B cell (primary cell): ENCODE measurements around the gene TPH2. TPM values are rescaled to one million over a fixed set of nuclear protein-coding genes. Genes with fewer than 3 reads are reported as not detected.

Experiments
- ATAC-seq: fragments of 200-7000 bp; cut with Tn5 transposase; one replicate; pipeline ENCODE4 v1.10.0; 2021; ENCODE audit warnings: low read depth, mild to moderate bottlenecking, moderate number of reproducible peaks, moderate library complexity
- CTCF ChIA-PET: fragments of 350-600 bp; sonication (Branson Sonifier 250); formaldehyde crosslinking; loops from one replicate; lab custom pipeline; 2021; ENCODE audit warnings: antibody characterized with exemption, inconsistent platforms; lab: Charles Lee
- POLR2A ChIA-PET: fragments of 350-600 bp; sonication (Branson Sonifier 250); formaldehyde crosslinking; loops from one replicate; lab custom pipeline; 2021; ENCODE audit warnings: antibody characterized with exemption; lab: Charles Lee
- DNase-seq: peaks from one replicate; pipeline ENCODE4 v3.0.0; 2013
- H2AFZ ChIP-seq: 2 replicates; pipeline ENCODE4 v1.6.1; 2012; ENCODE audit warnings: mild to moderate bottlenecking, low read depth, low read length; ENCODE audit not compliant: insufficient read depth, poor library complexity, severe bottlenecking
- H3K27ac ChIP-seq, 2 donors: 1 replicate in 1 of 2; 2 replicates in 1 of 2; pipeline ENCODE4 v1.5.1; 2012 to 2013; ENCODE audit warnings: low read length in 2 of 2, mild to moderate bottlenecking in 2 of 2, moderate library complexity in 1 of 2
- H3K27me3 ChIP-seq, 4 experiments: fragments of 200-600 bp in 1 of 4; sonication (generic) in 1 of 4; replicated peaks in 1 of 4; 1 replicate in 2 of 4; 2 replicates in 2 of 4; pipeline versions ENCODE4 v1.6.1 to v1.7.0; 2013 to 2016; ENCODE audit warnings: low read length in 3 of 4, mild to moderate bottlenecking in 2 of 4, mixed read lengths in 1 of 4, moderate library complexity in 1 of 4; ENCODE audit not compliant: insufficient read depth in 4 of 4, control insufficient read depth in 3 of 4; ENCODE audit errors: control extremely low read depth in 1 of 4
- H3K36me3 ChIP-seq, 2 experiments: replicated peaks in 1 of 2; 1 replicate in 1 of 2; 2 replicates in 1 of 2; pipeline versions ENCODE4 v1.6.1 to v1.7.1; 2013; ENCODE audit warnings: low read length in 1 of 2; ENCODE audit not compliant: insufficient read depth in 2 of 2, control insufficient read depth in 1 of 2; ENCODE audit errors: control extremely low read depth in 1 of 2, extremely low read depth in 1 of 2
- H3K4me1 ChIP-seq, 2 donors: fragments of 200-600 bp in 1 of 2; sonication (generic) in 1 of 2; 1 replicate in 1 of 2; 2 replicates in 1 of 2; pipeline versions ENCODE4 v1.5.1 to v1.6.1; 2013 to 2017; ENCODE audit warnings: low read length in 2 of 2; ENCODE audit not compliant: control insufficient read depth in 2 of 2, insufficient read depth in 2 of 2
- H3K4me2 ChIP-seq: replicated peaks from 2 replicates; pipeline ENCODE3; 2012; ENCODE audit warnings: mild to moderate bottlenecking, low read depth, low read length; ENCODE audit not compliant: poor library complexity, severe bottlenecking
- H3K4me3 ChIP-seq, 5 experiments: fragments of 200-600 bp in 1 of 5; sonication (generic) in 1 of 5; 1 replicate in 3 of 5; 2 replicates in 2 of 5; pipeline versions ENCODE4 v1.5.1 to v1.7.0; 2011 to 2016; ENCODE audit warnings: low read length in 4 of 5, mild to moderate bottlenecking in 4 of 5, low read depth in 2 of 5, control low read depth in 1 of 5, moderate library complexity in 1 of 5; ENCODE audit not compliant: insufficient read depth in 1 of 5; ENCODE audit errors: control extremely low read depth in 1 of 5, extremely low read depth in 1 of 5
- H3K79me2 ChIP-seq: fragments of 200-600 bp; sonication (generic); one replicate; pipeline ENCODE4 v1.6.0; 2016; ENCODE audit warnings: low read length; ENCODE audit not compliant: control insufficient read depth, insufficient read depth
- H3K9ac ChIP-seq: fragments of 200-600 bp; sonication (generic); 2 replicates; pipeline ENCODE4 v1.6.1; 2017; ENCODE audit warnings: mild to moderate bottlenecking, low read length, moderate library complexity
- H3K9me3 ChIP-seq, 3 donors: one replicate each; pipeline versions ENCODE4 v1.6.1 to v1.7.1; 2013; ENCODE audit warnings: low read length in 2 of 3; ENCODE audit not compliant: control insufficient read depth in 2 of 3, insufficient read depth in 1 of 3; ENCODE audit errors: control extremely low read depth in 1 of 3
- H4K20me1 ChIP-seq: 2 replicates; pipeline ENCODE4 v1.6.0; 2012; ENCODE audit warnings: mild to moderate bottlenecking, low read length; ENCODE audit not compliant: insufficient read depth, control insufficient read depth, poor library complexity, severe bottlenecking
- H3K27ac Mint-ChIP-seq: one replicate; pipeline ENCODE4 v1.8.0; 2021; ENCODE audit warnings: mixed read lengths
- H3K27me3 Mint-ChIP-seq: one replicate; pipeline ENCODE4 v1.8.0; 2021; ENCODE audit warnings: mixed read lengths
- H3K4me1 Mint-ChIP-seq: one replicate; pipeline ENCODE4 v1.8.0; 2021; ENCODE audit warnings: mixed read lengths
- H3K4me3 Mint-ChIP-seq: one replicate; pipeline ENCODE4 v1.8.0; 2021; ENCODE audit warnings: mixed read lengths
- H3K9me3 Mint-ChIP-seq: one replicate; pipeline ENCODE4 v1.8.0; 2022; ENCODE audit warnings: mixed read lengths; ENCODE audit not compliant: insufficient read depth
- EZH2 ChIP-seq: IDR thresholded peaks from 2 replicates; pipeline ENCODE4 v1.6.1; 2012; ENCODE audit warnings: borderline replicate concordance, low read depth, mild to moderate bottlenecking, moderate library complexity, low read length; ENCODE audit not compliant: insufficient read depth, poor library complexity, severe bottlenecking
- WGBS: methylation state at CpG from one replicate; pipeline ENCODE4 v1.1.5; 2013; ENCODE audit warnings: missing lambda C conversion rate; ENCODE audit not compliant: insufficient coverage; 5-methylcytosine and 5-hydroxymethylcytosine counted together
- intact Hi-C: fragments of 100-400 bp; cut with micrococcal nuclease; formaldehyde crosslinking; loops from one replicate; pipeline ENCODE4 v1.10.0; 2022
- polyA plus RNA-seq: library from polyadenylated mRNA; depleted of rRNA; stranded (reverse); fragments of >200 nt; gene quantifications from 2 replicates; pipeline ENCODE4 v1.2.3, GENCODE V29; 2012
- total RNA-seq, 2 donors: library from RNA; stranded (reverse); fragments of 120-200 nt in 1 of 2; gene quantifications; 1 replicate in 1 of 2; 2 replicates in 1 of 2; pipeline versions ENCODE4 v1.2.3 to v1.2.4, GENCODE V29; 2013 to 2022
- TF ChIP-seq, protein P1 (sequence below): fragments of 200-600 bp; IDR thresholded peaks from one replicate; pipeline ENCODE4 v1.8.0; 2022; ENCODE audit warnings: antibody characterized with exemption, mild to moderate bottlenecking

TPH2 gene
- total and polyA plus RNA-seq, 2 donors (not counting 1 experiment from before 2014, with no cell fraction given) = not detected

DNA sequence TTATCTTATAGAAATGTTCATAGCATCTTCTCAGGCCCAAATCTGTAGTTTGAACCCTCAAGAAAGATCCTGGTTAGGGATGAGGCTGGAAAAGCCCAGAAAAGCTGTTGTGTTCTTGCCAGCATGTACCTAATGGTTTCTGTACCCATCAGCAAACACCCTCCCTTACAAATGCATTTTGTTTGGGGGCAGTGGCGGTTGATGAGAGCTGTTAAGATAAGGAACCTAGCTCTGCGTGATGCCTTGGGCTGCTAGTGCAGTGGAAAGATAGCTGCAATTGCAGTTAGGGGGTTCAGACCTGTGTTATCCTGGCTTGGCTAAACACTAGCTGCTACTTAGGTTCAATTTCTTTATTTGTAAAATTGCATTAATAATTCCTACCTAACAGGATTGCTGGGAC, 3.6 kb downstream of the TPH2 start:
- H3K4me1 Mint-ChIP-seq = no peaks in the 10 kb centered on the region

DNA sequence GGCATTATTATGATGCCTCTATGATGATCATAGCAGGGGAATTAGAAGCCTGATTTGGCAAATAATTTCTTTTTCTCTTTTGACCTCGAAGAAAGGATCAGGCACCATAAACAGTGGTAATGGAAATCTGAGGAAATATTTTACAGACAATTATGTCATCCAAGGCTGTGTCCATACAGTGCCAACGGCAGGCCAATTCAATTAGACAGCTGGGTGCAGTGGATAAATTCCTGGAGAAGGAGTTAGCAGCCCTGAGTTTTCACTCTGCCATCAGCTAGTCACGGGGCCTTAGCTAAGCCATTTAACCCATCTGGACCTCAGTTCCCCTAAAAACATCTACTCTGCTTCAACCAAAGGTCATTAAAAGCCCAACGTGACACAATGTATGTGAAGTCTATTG, 4.1 kb downstream of the TPH2 start:
- Mint-ChIP-seq H3K27ac (no peak overlapping the region), H3K4me1 (no peaks in the 10 kb centered on the region), H3K4me3 (no peak overlapping the region), H3K27me3 (peaks cover 60% of the 10 kb centered on the region), H3K9me3 (no peaks in the 10 kb centered on the region)
- no peak overlapping the region for H2AFZ ChIP-seq
- TF ChIP-seq EZH2 = no peak
- TF ChIP-seq, protein P1, sequence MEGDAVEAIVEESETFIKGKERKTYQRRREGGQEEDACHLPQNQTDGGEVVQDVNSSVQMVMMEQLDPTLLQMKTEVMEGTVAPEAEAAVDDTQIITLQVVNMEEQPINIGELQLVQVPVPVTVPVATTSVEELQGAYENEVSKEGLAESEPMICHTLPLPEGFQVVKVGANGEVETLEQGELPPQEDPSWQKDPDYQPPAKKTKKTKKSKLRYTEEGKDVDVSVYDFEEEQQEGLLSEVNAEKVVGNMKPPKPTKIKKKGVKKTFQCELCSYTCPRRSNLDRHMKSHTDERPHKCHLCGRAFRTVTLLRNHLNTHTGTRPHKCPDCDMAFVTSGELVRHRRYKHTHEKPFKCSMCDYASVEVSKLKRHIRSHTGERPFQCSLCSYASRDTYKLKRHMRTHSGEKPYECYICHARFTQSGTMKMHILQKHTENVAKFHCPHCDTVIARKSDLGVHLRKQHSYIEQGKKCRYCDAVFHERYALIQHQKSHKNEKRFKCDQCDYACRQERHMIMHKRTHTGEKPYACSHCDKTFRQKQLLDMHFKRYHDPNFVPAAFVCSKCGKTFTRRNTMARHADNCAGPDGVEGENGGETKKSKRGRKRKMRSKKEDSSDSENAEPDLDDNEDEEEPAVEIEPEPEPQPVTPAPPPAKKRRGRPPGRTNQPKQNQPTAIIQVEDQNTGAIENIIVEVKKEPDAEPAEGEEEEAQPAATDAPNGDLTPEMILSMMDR = no peak
- intact Hi-C loops = no loop called here
- no peaks in the 10 kb centered on the region for H3K79me2 ChIP-seq
- H3K4me1 ChIP-seq = no peaks in the 10 kb centered on the region
- DNase-seq = no peak
- no peaks in the 10 kb centered on the region for H3K9me3 ChIP-seq
- ChIA-PET CTCF (no interaction called here), POLR2A (no interaction called here)
- H3K27me3 ChIP-seq = peaks cover 0 to 42% (median 22%) of the 10 kb centered on the region in 4 experiments
- H3K36me3 ChIP-seq = no peaks in the 10 kb centered on the region
- H3K27ac ChIP-seq = no peak overlapping the region
- H3K9ac ChIP-seq = no peak overlapping the region
- no peak for ATAC-seq
- no CpG with 5 or more reads among the region's 4 CpGs for WGBS
- no peak overlapping the region for H3K4me3 ChIP-seq
- H3K4me2 ChIP-seq = no peak overlapping the region
- H4K20me1 ChIP-seq = no peaks in the 10 kb centered on the region

More for the DNA sequence above, 3.6 kb downstream of the TPH2 start:
- DNase-seq (no peak), ATAC-seq (no peak)
- H3K4me2 ChIP-seq = no peak overlapping the region
- Mint-ChIP-seq H3K27me3 (peaks cover 63% of the 10 kb centered on the region), H3K27ac (no peak overlapping the region), H3K4me3 (no peak overlapping the region), H3K9me3 (no peaks in the 10 kb centered on the region)
- no peaks in the 10 kb centered on the region for H4K20me1 ChIP-seq
- ChIA-PET POLR2A (no interaction called here), CTCF (no interaction called here)
- no peak for TF ChIP-seq EZH2
- TF ChIP-seq, protein P1 = no peak
- H3K79me2 ChIP-seq = no peaks in the 10 kb centered on the region
- no peak overlapping the region for H3K27ac ChIP-seq
- no peaks in the 10 kb centered on the region for H3K36me3 ChIP-seq
- peaks cover 0 to 45% (median 18%) of the 10 kb centered on the region in 4 experiments for H3K27me3 ChIP-seq
- H3K9ac ChIP-seq = no peak overlapping the region
- WGBS = no CpG with 5 or more reads among the region's 2 CpGs
- no peaks in the 10 kb centered on the region for H3K4me1 ChIP-seq
- no peaks in the 10 kb centered on the region for H3K9me3 ChIP-seq
- H2AFZ ChIP-seq = no peak overlapping the region
- intact Hi-C loops = no loop called here
- H3K4me3 ChIP-seq = no peak overlapping the region
